ENCODE measurements around the gene ANKRD11.

ANKRD11 gene

GRCh38 chr16:89450537-89450936 lies 39.8 kb downstream of the ANKRD11 start:
- Histone ChIP-seq H3K36me3 (ENCODE audit: low read depth) (peaks cover 14% of the 10 kb centered on the region), H3K4me1 (ENCODE audit: insufficient read depth, poor library complexity, severe bottlenecking) (peaks cover 66% of the 10 kb centered on the region), H3K9me3 (ENCODE audit: severe bottlenecking) (no peaks in the 10 kb centered on the region), H3K27me3 (ENCODE audit: insufficient read depth, poor library complexity, severe bottlenecking) (no peaks in the 10 kb centered on the region), H3K4me3 (ENCODE audit: severe bottlenecking) (no peak overlapping the region), H3K27ac (ENCODE audit: poor library complexity, severe bottlenecking) (peak overlapping the region; percentile 46)
- no peak for TF ChIP-seq CTCF (IDR thresholded peaks at IDR 0.05; ENCODE audit: poor library complexity, severe bottlenecking)
- DNase-seq (ENCODE audit: low spot score) (no peak), ATAC-seq (ENCODE audit: low read depth) (no peak)

- Histone ChIP-seq H3K27ac (ENCODE audit: poor library complexity, severe bottlenecking) (peak overlapping the region; percentile 46), H3K4me1 (ENCODE audit: insufficient read depth, poor library complexity, severe bottlenecking) (peaks cover 70% of the 10 kb centered on the region), H3K36me3 (ENCODE audit: low read depth) (peaks cover 11% of the 10 kb centered on the region), H3K4me3 (ENCODE audit: severe bottlenecking) (no peak overlapping the region), H3K27me3 (ENCODE audit: insufficient read depth, poor library complexity, severe bottlenecking) (no peaks in the 10 kb centered on the region), H3K9me3 (ENCODE audit: severe bottlenecking) (no peaks in the 10 kb centered on the region)
- no peak for TF ChIP-seq CTCF (IDR thresholded peaks at IDR 0.05; ENCODE audit: poor library complexity, severe bottlenecking)
- no peak for DNase-seq (ENCODE audit: low spot score)
- ATAC-seq (ENCODE audit: low read depth): peak; percentile 52
These were observed 40.5 kb downstream of the ANKRD11 start for GRCh38 chr16:89449726-89450335.

GRCh38 chr16:89448656-89449055 lies 41.7 kb downstream of the ANKRD11 start:
- Histone ChIP-seq H3K27me3 (ENCODE audit: insufficient read depth, poor library complexity, severe bottlenecking) (no peaks in the 10 kb centered on the region), H3K27ac (ENCODE audit: poor library complexity, severe bottlenecking) (peak overlapping the region; percentile 46), H3K9me3 (ENCODE audit: severe bottlenecking) (no peaks in the 10 kb centered on the region), H3K4me1 (ENCODE audit: insufficient read depth, poor library complexity, severe bottlenecking) (peaks cover 74% of the 10 kb centered on the region), H3K36me3 (ENCODE audit: low read depth) (peaks cover 11% of the 10 kb centered on the region), H3K4me3 (ENCODE audit: severe bottlenecking) (no peak overlapping the region)
- DNase-seq (ENCODE audit: low spot score) (no peak), ATAC-seq (ENCODE audit: low read depth) (peak; percentile 26; the same call in 1 of the 3 replicates)
- no peak for TF ChIP-seq CTCF (IDR thresholded peaks at IDR 0.05; ENCODE audit: poor library complexity, severe bottlenecking)

- no peak for ATAC-seq (ENCODE audit: low read depth)
- Histone ChIP-seq H3K27me3 (ENCODE audit: insufficient read depth, poor library complexity, severe bottlenecking) (no peaks in the 10 kb centered on the region), H3K4me1 (ENCODE audit: insufficient read depth, poor library complexity, severe bottlenecking) (peaks cover 83% of the 10 kb centered on the region), H3K36me3 (ENCODE audit: low read depth) (0 out of 2 replicates have a peak, but pooled peaks cover 4% of the 10 kb centered on the region), H3K9me3 (ENCODE audit: severe bottlenecking) (no peaks in the 10 kb centered on the region), H3K27ac (ENCODE audit: poor library complexity, severe bottlenecking) (peak overlapping the region; percentile 89), H3K4me3 (ENCODE audit: severe bottlenecking) (no peak overlapping the region)
- no peak for TF ChIP-seq CTCF (IDR thresholded peaks at IDR 0.05; ENCODE audit: poor library complexity, severe bottlenecking)
- DNase-seq (ENCODE audit: low spot score): no peak
These were observed 43.4 kb downstream of the ANKRD11 start for GRCh38 chr16:89446975-89447293.
